GM18502 (cell line): ENCODE results near the gene ZFYVE28.
A peak's percentile ranks its signal among the peaks of the same experiment; 100 is the strongest.
"Not testable (repeated sequence)": the region's sequence is repeated elsewhere in the genome, so short reads cannot be mapped to it uniquely, and the experiment has no call there.

Source experiments
- ATAC-seq: cut with Tn5 transposase; IDR thresholded peaks from one replicate; pipeline ENCODE4 v1.9.1; 2021; ENCODE audit warnings: mild to moderate bottlenecking; ENCODE audit not compliant: unreplicated experiment, poor library complexity

ZFYVE28 gene

GRCh38 chr4:2417765-2418649, at the start of gene ZFYVE28:
TSS of gene ZFYVE28 (minus strand) at chr4:2418645. CDS start at chr4:2418323, 322 bp downstream.
- no peak for ATAC-seq

GRCh38 chr4:2465544-2465943, 47.1 kb upstream of the ZFYVE28 start:
- ATAC-seq, result not testable (repeated sequence)

- no peak for ATAC-seq
Observed at GRCh38 chr4:2465032-2465431, 46.6 kb upstream of the ZFYVE28 start.

- no peak for ATAC-seq
Observed at GRCh38 chr4:2462992-2463762, 44.7 kb upstream of the ZFYVE28 start.

GRCh38 chr4:2462218-2462991, 44.0 kb upstream of the ZFYVE28 start:
- ATAC-seq, result peak; percentile 91

GRCh38 chr4:2461246-2461960, 43.0 kb upstream of the ZFYVE28 start:
- ATAC-seq, result no peak

GRCh38 chr4:2459589-2460349, 41.3 kb upstream of the ZFYVE28 start:
- no peak for ATAC-seq

GRCh38 chr4:2458546-2459491, 40.4 kb upstream of the ZFYVE28 start:
- no peak for ATAC-seq

- ATAC-seq, result no peak
Observed at GRCh38 chr4:2457481-2458295, 39.2 kb upstream of the ZFYVE28 start.

- no peak for ATAC-seq
Observed at GRCh38 chr4:2451821-2452785, 33.7 kb upstream of the ZFYVE28 start.

GRCh38 chr4:2451036-2451520, 32.6 kb upstream of the ZFYVE28 start:
- no peak for ATAC-seq

GRCh38 chr4:2450394-2451035, 32.1 kb upstream of the ZFYVE28 start:
- no peak for ATAC-seq

- no peak for ATAC-seq
Observed at GRCh38 chr4:2449511-2450392, 31.3 kb upstream of the ZFYVE28 start.

GRCh38 chr4:2449051-2449450, 30.6 kb upstream of the ZFYVE28 start:
- ATAC-seq, result no peak

GRCh38 chr4:2448589-2448988, 30.1 kb upstream of the ZFYVE28 start:
- ATAC-seq, result no peak
